Nephron progenitor cell (in vitro differentiated cells): Measurements from ENCODE around the gene NIM1K.
A peak's percentile ranks its signal among the peaks of the same experiment; 100 is the strongest.

ENCODE experiments used
- DNase-seq: peaks from one replicate; pipeline ENCODE4 v3.0.0; 2021
- H3K27ac Mint-ChIP-seq: 2 replicates; pipeline ENCODE4 v1.8.0; 2021; ENCODE audit warnings: mild to moderate bottlenecking, moderate library complexity, mixed read lengths
- H3K27me3 Mint-ChIP-seq: 2 replicates; pipeline ENCODE4 v1.8.0; 2021; ENCODE audit warnings: mild to moderate bottlenecking, low read depth, mixed read lengths; ENCODE audit not compliant: poor library complexity
- H3K36me3 Mint-ChIP-seq: 2 replicates; pipeline ENCODE4 v1.8.0; 2021; ENCODE audit warnings: low read depth, mixed read lengths
- H3K4me1 Mint-ChIP-seq: 2 replicates; pipeline ENCODE4 v1.8.0; 2021; ENCODE audit warnings: mixed read lengths
- H3K4me3 Mint-ChIP-seq: 2 replicates; pipeline ENCODE4 v1.8.0; 2021; ENCODE audit warnings: mild to moderate bottlenecking, moderate library complexity, mixed read lengths
- H3K9me3 Mint-ChIP-seq: 2 replicates; pipeline ENCODE4 v1.8.0; 2021; ENCODE audit warnings: mild to moderate bottlenecking, moderate library complexity, mixed read lengths
- TF ChIP-seq, protein P1 (sequence below): fragments of 200-600 bp; sonication (generic); IDR thresholded peaks from 2 replicates; pipeline ENCODE4 v1.5.0; 2021; ENCODE audit warnings: antibody characterized with exemption

The NIM1K gene

DNA sequence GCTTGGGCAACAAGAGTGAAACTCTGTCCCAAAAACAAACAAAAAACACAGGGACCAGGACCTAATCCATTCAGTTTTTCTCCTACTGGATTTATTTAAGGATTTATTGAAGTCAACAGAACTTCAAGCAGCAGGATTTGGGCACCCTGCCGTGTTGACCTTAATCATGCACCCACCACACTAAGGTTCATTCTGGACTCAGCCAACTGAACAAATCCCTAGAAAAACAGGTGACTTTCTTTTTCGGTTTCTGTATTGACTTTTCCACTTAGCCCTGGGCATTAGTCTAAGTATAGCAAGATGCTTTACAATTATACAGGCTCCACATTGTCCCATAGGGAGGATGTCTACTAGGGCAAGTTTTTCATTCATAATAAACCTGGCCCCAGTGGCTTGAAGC, 41.3 kb upstream of the NIM1K start:
- H3K36me3 Mint-ChIP-seq = peaks cover 43% of the 10 kb centered on the region
- TF ChIP-seq, protein P1, sequence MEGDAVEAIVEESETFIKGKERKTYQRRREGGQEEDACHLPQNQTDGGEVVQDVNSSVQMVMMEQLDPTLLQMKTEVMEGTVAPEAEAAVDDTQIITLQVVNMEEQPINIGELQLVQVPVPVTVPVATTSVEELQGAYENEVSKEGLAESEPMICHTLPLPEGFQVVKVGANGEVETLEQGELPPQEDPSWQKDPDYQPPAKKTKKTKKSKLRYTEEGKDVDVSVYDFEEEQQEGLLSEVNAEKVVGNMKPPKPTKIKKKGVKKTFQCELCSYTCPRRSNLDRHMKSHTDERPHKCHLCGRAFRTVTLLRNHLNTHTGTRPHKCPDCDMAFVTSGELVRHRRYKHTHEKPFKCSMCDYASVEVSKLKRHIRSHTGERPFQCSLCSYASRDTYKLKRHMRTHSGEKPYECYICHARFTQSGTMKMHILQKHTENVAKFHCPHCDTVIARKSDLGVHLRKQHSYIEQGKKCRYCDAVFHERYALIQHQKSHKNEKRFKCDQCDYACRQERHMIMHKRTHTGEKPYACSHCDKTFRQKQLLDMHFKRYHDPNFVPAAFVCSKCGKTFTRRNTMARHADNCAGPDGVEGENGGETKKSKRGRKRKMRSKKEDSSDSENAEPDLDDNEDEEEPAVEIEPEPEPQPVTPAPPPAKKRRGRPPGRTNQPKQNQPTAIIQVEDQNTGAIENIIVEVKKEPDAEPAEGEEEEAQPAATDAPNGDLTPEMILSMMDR = no peak

GRCh38 chr5:43152946-43153345, 39.1 kb upstream of the NIM1K start:
- no peaks in the 10 kb centered on the region for H3K9me3 Mint-ChIP-seq
- no peaks in the 10 kb centered on the region for H3K4me1 Mint-ChIP-seq
- peaks cover 46% of the 10 kb centered on the region for H3K36me3 Mint-ChIP-seq
- no peaks in the 10 kb centered on the region for H3K27me3 Mint-ChIP-seq
- peak overlapping the region; percentile 64 for H3K27ac Mint-ChIP-seq
- TF ChIP-seq, protein P1 = no peak
- DNase-seq = no peak
- no peak overlapping the region for H3K4me3 Mint-ChIP-seq

More for the DNA sequence above, 41.3 kb upstream of the NIM1K start:
- DNase-seq = no peak
- no peaks in the 10 kb centered on the region for H3K27me3 Mint-ChIP-seq
- H3K4me3 Mint-ChIP-seq = no peak overlapping the region
- no peaks in the 10 kb centered on the region for H3K4me1 Mint-ChIP-seq
- H3K27ac Mint-ChIP-seq = no peak overlapping the region
- no peaks in the 10 kb centered on the region for H3K9me3 Mint-ChIP-seq

- H3K4me3 Mint-ChIP-seq = no peak overlapping the region
- peaks cover 2% of the 10 kb centered on the region for H3K27me3 Mint-ChIP-seq
- no peaks in the 10 kb centered on the region for H3K9me3 Mint-ChIP-seq
- peaks cover 56% of the 10 kb centered on the region for H3K36me3 Mint-ChIP-seq
- DNase-seq = no peak
- H3K4me1 Mint-ChIP-seq = no peaks in the 10 kb centered on the region
- no peak overlapping the region for H3K27ac Mint-ChIP-seq
- TF ChIP-seq, protein P1 = no peak
Measured at GRCh38 chr5:43154469-43154868, 37.6 kb upstream of the NIM1K start.

GRCh38 chr5:43155394-43156096, 36.5 kb upstream of the NIM1K start:
- no peaks in the 10 kb centered on the region for H3K4me1 Mint-ChIP-seq
- H3K4me3 Mint-ChIP-seq = no peak overlapping the region
- H3K9me3 Mint-ChIP-seq = no peaks in the 10 kb centered on the region
- H3K27ac Mint-ChIP-seq = no peak overlapping the region
- TF ChIP-seq, protein P1 = no peak
- H3K36me3 Mint-ChIP-seq = peaks cover 59% of the 10 kb centered on the region
- DNase-seq = no peak
- peaks cover 2% of the 10 kb centered on the region for H3K27me3 Mint-ChIP-seq

DNA sequence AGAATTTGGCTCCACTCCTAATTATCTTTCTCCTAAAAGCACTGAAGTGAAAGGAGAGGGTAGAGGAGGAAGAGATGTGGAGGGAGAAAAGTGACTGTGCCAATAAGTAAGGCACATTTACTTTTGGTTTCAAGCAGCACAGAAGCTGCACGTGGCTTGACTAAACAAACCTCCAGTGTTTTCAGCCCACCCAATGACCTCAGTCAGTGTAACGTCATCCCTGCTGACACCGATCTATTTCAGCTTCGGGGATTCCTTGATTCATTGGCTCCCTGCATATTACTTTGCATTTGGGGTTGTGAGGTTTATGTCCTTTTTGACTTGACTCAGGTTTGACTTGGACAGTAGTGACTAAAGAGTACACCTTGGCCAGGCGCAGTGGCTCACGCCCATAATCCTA, 35.6 kb upstream of the NIM1K start:
- no peak overlapping the region for H3K27ac Mint-ChIP-seq
- H3K27me3 Mint-ChIP-seq = peaks cover 2% of the 10 kb centered on the region
- H3K4me1 Mint-ChIP-seq = no peaks in the 10 kb centered on the region
- H3K4me3 Mint-ChIP-seq = no peak overlapping the region
- no peaks in the 10 kb centered on the region for H3K9me3 Mint-ChIP-seq
- no peak for DNase-seq
- H3K36me3 Mint-ChIP-seq = peaks cover 67% of the 10 kb centered on the region
- TF ChIP-seq, protein P1 = no peak

DNA sequence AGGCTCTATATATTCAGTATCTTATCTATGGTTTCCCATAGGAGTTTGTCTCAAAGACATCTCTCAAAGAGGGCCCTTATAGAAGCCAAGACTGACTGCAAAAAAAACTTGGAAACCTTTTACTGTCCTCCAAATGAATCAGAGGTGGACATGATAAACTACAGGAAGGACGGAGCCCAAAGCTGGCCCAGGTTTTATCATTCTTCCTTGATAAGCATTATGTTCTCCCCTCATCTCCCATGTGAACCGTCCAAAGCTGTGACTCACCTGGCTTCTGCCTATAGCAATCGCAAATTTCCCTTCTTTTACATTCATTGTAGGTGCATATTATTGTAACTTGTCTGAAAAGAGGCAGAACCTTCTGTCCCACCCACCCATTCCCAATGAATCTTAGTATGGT, 35.0 kb upstream of the NIM1K start:
- peaks cover 2% of the 10 kb centered on the region for H3K27me3 Mint-ChIP-seq
- TF ChIP-seq, protein P1 = no peak
- H3K9me3 Mint-ChIP-seq = no peaks in the 10 kb centered on the region
- H3K4me1 Mint-ChIP-seq = no peaks in the 10 kb centered on the region
- H3K27ac Mint-ChIP-seq = no peak overlapping the region
- H3K4me3 Mint-ChIP-seq = no peak overlapping the region
- no peak for DNase-seq
- peaks cover 73% of the 10 kb centered on the region for H3K36me3 Mint-ChIP-seq
